Urothelium cell line (cell line): ENCODE measurements around the gene UBE4B.
A peak's percentile ranks its signal among the peaks of the same experiment; 100 is the strongest.

ENCODE experiments used
- DNase-seq: peaks from one replicate; pipeline ENCODE4 v3.0.0; 2011; ENCODE audit warnings: low spot score, mixed read lengths
- FAIRE-seq: peaks from 2 replicates; lab custom pipeline; 2011; peaks lifted over from hg19 to GRCh38; lab: Jason Lieb, UNC

The UBE4B gene

DNA sequence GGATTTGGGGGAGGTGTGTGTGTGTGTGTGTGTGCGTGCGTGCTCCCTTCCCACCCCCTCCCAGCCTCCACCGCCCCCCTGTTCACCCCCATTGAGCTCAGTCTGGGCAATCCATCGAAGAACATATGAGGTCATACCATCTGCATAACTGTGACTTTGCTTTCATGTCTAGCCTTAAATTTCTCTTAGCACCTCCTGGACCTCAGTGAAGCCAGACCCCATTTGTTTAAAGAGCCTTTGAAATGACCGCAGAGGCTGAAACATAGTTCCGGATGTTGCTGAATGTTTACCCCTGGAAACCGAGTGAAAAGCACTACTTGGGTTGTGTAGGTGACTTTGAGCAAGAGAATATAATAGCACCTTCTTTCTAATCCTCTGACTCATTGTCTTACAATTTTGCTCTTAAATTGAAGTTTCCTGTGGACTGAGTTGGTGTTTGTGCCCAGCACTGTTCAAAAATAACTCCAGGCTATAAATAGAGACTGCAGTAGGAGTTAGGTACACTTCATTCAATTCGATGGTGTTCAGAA is 75.4 kb downstream of the UBE4B start:
- peak; percentile 84 for DNase-seq
- FAIRE-seq = peak; percentile 79

DNA sequence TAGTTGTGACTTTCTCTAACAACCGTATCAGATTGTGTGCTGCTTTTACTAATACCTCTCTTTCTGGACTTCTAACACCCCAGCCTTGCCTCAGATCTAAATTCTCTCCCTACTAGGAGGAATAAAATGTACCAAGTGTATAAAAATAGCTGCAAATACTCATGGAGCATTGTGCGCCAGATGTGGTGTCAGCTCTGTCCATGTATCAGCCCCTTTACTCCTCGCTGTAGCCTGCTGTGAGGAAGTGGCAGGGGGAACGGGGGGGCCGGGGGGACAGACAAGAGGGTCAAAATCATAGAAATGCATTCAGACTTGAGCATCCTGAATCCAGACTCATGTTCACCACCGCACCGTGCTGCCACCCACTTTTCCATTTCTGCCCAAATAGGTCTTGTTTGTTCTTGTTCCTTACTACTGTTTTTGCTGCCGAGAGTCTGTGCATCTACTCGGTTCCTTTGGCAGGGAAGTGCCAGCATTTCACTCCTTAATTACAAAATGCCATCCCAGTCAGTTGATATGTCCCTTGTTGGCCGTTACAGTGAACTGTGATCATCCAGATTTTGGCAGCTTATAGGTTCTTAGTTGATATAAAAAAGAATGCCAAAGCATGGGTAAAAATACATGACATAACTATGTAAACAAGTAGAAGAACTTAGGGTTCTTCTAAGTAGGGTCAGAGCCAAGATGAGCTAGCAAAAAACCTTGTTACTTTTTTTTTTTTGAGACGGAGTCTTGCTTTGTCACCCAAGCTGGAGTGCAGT is 76.4 kb downstream of the UBE4B start:
- FAIRE-seq = no peak

GRCh38 chr1:10113501-10113900 is 80.7 kb downstream of the UBE4B start:
- FAIRE-seq (no peak), DNase-seq (no peak)

More for the DNA sequence above, 76.4 kb downstream of the UBE4B start:
- DNase-seq = no peak

DNA sequence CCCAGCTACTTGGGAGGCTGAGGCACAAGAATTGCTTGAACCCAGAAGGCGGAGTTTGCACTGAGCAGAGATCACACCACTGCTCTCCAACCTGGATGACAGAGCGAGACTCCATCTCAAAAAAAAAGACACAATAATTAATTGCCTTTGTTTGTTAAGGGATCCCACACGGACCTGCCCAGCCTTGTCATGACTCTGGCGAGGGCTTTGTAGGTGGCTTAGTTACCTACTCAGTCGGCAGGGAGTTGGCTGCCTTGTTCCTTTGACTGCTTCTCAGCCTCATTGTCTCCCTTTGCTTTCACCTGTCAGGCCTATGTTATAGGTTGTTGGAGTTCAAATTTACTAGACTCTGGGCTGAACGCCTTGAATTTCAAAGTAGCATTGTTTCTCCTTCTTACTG is 82.0 kb downstream of the UBE4B start:
- DNase-seq (no peak), FAIRE-seq (no peak)

GRCh38 chr1:10117132-10117531 is 84.4 kb downstream of the UBE4B start:
- DNase-seq = no peak
- FAIRE-seq = no peak

GRCh38 chr1:10117865-10118264 is 85.1 kb downstream of the UBE4B start:
- no peak for DNase-seq
- FAIRE-seq = no peak

GRCh38 chr1:10121688-10122087 is 88.9 kb downstream of the UBE4B start:
- FAIRE-seq (no peak), DNase-seq (no peak)

DNA sequence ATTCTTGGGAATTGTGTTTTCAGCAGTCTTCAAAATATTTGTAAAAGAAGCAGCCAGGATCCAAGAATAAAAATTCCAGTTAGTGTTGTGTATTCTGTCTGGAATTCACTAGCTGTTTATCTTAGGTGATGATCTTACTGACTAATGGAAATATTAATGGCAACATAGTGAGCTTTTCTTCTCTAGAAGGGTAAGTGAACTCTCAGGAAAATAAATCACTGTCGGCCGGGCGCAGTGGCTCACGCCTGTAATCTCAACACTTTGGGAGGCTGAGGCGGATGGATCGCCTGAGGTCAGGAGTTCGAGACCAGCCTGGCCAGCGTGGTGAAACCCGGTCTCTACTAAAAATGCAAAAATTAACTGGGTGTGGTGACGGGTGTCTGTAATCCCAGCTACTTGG is 90.2 kb downstream of the UBE4B start:
- FAIRE-seq (no peak), DNase-seq (no peak)

- FAIRE-seq (no peak), DNase-seq (no peak)
These were observed 95.5 kb downstream of the UBE4B start for GRCh38 chr1:10128101-10128765.

DNA sequence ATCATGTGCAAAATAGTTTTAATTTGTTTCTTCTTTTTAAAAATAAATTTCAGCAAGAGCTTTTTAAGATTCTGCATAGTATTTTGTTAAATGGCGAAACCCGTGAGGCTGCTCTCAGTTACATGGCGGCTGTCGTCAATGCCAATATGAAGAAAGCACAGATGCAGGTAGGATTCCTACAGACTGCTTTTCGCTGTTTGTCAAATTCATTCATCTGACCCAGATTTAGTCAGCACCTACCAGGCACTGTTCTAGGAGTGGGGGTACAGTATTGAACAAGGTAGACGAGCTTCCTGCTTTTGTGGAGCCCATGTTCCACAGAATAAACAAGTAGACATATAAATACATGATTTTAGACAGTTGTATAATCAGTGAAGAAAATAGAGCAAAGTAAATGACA is 99.6 kb downstream of the UBE4B start:
- FAIRE-seq (no peak), DNase-seq (no peak)

DNA sequence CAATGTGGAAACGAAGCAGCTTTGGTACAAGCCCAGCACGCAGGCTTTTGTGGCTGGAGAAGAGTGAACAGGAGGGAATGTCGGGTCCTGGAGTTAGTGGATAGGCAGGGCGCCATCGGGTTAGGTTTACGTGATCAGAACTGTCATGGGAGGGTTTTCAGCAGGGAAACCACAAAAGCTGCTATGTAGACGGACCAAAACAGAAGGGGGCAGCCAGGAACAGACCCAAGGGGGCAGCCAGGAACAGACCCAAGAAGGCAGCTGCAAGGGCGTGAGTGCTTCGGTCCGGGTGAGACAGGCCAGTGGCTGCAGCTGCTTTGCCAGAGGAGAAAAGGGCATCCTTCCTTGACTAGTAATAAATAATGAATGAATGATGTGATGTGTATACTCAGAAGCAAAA is 100.1 kb downstream of the UBE4B start:
- FAIRE-seq = no peak
- DNase-seq = no peak

GRCh38 chr1:10140981-10141380 is 108.2 kb downstream of the UBE4B start:
- no peak for FAIRE-seq
- no peak for DNase-seq

DNA sequence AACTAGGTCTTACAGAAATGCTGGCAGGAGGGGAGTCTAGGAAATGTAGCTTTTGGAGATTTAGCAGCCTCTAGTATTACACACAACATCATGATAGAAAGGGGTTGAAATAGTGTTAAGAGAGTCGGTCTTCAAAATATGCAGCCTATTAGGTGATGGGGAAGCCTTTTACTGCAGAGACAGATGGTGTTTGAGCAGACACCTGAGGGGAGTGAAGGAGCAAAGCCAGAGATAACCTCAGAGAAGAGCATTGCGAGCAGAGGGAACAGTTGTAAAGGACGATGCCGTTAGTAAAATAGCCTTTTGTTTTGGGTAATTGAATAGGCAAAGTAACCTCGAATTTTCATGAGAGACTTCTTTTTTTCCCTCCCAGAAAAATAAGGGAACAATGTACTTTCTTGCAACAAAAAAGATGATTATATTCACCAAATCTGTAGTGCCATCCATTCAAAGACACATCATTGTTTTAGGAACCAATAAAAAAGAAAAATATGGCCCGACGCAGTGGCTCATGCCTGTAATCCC is 111.3 kb downstream of the UBE4B start:
- FAIRE-seq = no peak
- DNase-seq = no peak

GRCh38 chr1:10146391-10146790 is 113.6 kb downstream of the UBE4B start:
- DNase-seq = no peak
- FAIRE-seq = no peak

DNA sequence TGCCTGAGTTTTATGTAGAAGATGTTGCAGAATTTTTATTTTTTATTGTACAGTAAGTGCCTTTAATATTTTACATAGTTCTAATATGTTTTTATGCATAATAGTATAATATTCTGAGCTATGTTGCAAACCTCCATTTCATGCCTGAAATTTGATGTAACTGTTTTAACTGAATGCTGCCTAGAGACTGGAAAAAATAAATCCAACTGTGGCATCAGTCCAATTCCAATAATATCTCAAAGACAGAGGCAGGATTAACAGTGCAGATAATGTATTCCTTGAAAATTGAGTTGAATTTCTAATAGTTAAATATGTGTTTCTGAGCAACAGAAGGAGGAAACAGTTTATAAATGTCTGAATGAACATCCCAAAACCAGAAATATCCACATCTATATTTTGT is 116.5 kb downstream of the UBE4B start:
- no peak for DNase-seq
- FAIRE-seq = no peak

GRCh38 chr1:10152709-10153284 is 120.0 kb downstream of the UBE4B start:
- FAIRE-seq = no peak
- peak; percentile 50 for DNase-seq

- DNase-seq (no peak), FAIRE-seq (no peak)
These were observed 122.4 kb downstream of the UBE4B start for GRCh38 chr1:10155087-10155712.

DNA sequence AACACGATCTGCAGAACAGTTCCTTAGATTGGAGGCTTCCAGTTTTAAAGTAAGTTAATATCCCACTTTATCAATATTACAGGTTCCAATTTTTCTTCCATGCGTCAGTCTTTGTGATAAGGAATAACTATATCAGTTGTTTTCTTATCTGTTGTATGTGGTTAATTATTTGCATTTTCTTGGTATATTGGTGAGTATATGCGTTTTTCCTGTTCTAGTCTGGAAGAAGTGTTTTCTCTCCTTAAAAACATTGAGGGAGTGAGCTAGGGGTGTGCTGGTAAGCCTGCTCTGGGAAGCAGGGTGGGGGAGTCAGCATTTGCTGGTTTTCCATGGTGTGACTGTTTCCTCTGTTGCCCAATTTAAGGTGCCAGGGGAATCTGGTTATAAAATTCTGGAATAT is 127.4 kb downstream of the UBE4B start:
- FAIRE-seq = no peak
- no peak for DNase-seq

DNA sequence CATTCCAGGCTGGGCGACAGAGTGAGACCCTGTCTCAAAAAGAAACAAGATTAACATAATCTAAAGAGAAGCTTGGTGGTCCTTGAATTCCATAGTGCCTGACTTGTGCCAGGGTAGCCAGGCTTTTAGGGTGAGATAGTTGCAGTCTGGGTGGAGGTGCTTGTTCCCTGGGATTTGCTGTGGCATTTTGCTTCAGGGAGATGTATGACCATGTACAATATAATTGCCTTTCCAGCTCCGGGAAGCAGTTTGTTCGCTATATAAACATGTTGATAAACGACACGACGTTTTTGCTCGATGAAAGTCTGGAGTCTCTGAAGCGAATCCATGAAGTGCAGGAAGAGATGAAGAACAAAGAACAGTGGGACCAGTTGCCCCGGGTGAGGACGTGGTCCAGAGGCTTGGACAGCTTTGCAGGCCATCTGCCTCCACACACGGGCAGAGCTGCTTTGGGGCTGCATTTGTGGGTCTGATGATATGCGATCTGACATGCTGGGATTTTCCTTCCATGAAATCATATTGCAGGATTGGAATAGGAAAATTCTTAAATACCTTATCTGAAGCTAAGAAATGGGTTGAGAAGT is 128.2 kb downstream of the UBE4B start:
- no peak for DNase-seq
- FAIRE-seq = no peak

DNA sequence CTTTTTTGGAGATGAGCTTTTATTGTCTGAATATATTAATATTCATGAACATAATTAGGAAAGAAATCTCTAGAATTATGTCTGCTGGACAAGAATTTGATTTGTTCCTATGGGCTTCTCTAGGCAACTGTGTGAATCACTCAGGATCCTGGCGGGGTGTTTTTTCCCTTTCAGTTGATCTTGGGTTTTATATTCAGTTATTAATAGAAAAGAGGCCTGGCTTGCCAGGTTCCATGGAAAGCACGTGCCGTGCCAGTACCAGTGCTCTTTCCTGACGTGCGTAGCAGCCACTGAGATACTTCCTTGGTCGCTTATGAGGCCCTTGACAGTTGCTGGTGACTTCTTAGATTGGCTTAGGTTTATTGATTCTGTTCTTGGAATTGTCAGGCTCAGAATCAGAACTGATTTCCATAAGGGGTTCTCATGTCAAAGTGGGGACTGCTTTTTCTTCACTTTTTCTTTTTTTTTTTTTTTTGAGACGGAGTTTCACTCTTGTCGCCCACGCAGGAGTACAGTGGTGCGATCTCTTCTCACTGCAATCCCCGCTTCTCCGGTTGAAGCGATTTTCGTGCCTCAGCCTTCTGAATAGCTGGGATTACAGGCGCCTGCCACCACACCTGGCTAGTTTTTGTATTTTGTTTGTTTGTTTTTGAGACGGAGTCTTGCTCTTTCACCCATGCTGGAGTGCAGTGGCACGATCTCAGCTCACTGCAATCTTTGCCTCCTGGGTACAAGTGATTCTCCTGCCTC is 129.0 kb downstream of the UBE4B start:
- DNase-seq = no peak
- FAIRE-seq = no peak
